ENCODE results near the gene RMND1. TPM values are rescaled to one million over a fixed set of nuclear protein-coding genes. Genes with fewer than 3 reads are reported as not detected.

RMND1 gene
- total and polyA plus RNA-seq, 9 of the 15 experiments (the other 6 are each of a cell fraction or from before 2014, with no cell fraction given), result 26.9 to 47.8 (median 36.2) TPM

DNA sequence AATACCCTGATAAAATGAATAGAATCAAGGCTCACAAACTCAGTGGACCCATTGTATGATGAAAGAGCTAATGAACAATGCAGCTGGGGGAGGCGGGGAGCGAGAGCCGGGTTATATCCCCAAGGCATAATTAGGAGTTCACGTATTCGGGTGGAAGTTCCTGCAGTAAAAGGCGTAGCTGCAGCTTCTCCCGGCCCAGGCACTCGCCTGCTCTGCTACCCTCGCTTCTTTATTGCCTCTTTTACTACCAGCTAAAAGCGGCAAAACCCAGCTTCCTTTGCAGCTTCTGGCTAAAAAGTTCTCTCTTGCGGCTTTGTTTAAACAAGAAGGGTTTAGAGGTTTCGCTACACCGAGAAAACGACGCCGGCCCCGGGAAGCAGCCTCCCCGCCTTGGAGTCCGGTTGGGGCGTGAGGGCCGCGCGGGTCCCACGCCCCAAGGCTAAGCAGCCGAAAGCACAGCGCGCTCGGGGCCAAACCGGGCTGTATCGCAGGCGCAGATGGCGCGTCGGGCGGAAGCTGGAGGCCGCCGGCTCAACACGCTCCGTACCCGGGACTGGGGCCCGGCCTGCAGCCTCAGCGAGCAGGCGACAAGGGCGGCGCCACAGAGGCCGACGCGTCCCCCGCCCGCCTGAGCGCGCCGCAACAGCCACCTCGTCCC, 62.2 kb downstream of the RMND1 start (continued):
- TF ChIP-seq ZNF431 (CRISPR knock-in tag; IDR thresholded peaks at IDR 0.05), result no peak; the same call in 1 of the 2 replicates
- peak; percentile 42; the same call in 1 of the 2 replicates for TF ChIP-seq NFIC (IDR thresholded peaks at IDR 0.05)
- TF ChIP-seq CBFA2T2 (conservative IDR thresholded peaks at IDR 0.05), result no peak
- no peak for TF ChIP-seq ZNF165 (CRISPR knock-in tag; IDR thresholded peaks at IDR 0.05; ENCODE audit: borderline replicate concordance)
- no peak for TF ChIP-seq STAT5B (CRISPR knock-in tag; IDR thresholded peaks at IDR 0.05)
- TF ChIP-seq SMC3 (conservative IDR thresholded peaks at IDR 0.05; ENCODE audit: insufficient read depth, low read depth, low read length), result no peak
- TF ChIP-seq, protein P1, sequence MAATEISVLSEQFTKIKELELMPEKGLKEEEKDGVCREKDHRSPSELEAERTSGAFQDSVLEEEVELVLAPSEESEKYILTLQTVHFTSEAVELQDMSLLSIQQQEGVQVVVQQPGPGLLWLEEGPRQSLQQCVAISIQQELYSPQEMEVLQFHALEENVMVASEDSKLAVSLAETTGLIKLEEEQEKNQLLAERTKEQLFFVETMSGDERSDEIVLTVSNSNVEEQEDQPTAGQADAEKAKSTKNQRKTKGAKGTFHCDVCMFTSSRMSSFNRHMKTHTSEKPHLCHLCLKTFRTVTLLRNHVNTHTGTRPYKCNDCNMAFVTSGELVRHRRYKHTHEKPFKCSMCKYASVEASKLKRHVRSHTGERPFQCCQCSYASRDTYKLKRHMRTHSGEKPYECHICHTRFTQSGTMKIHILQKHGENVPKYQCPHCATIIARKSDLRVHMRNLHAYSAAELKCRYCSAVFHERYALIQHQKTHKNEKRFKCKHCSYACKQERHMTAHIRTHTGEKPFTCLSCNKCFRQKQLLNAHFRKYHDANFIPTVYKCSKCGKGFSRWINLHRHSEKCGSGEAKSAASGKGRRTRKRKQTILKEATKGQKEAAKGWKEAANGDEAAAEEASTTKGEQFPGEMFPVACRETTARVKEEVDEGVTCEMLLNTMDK (IDR thresholded peaks at IDR 0.05; ENCODE audit: borderline replicate concordance, insufficient read depth, low read depth, low read length, poor library complexity, severe bottlenecking), result no peak
- TF ChIP-seq TEAD4 (IDR thresholded peaks at IDR 0.05; ENCODE audit: low read length), result no peak
- no peak; the same call in 1 of the 2 replicates for TF ChIP-seq TEAD4 (CRISPR knock-in tag; IDR thresholded peaks at IDR 0.05; ENCODE audit: borderline replicate concordance)
- TF ChIP-seq, protein P2, sequence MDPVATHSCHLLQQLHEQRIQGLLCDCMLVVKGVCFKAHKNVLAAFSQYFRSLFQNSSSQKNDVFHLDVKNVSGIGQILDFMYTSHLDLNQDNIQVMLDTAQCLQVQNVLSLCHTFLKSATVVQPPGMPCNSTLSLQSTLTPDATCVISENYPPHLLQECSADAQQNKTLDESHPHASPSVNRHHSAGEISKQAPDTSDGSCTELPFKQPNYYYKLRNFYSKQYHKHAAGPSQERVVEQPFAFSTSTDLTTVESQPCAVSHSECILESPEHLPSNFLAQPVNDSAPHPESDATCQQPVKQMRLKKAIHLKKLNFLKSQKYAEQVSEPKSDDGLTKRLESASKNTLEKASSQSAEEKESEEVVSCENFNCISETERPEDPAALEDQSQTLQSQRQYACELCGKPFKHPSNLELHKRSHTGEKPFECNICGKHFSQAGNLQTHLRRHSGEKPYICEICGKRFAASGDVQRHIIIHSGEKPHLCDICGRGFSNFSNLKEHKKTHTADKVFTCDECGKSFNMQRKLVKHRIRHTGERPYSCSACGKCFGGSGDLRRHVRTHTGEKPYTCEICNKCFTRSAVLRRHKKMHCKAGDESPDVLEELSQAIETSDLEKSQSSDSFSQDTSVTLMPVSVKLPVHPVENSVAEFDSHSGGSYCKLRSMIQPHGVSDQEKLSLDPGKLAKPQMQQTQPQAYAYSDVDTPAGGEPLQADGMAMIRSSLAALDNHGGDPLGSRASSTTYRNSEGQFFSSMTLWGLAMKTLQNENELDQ (CRISPR knock-in tag; IDR thresholded peaks at IDR 0.05; ENCODE audit: borderline replicate concordance), result no peak
- TF ChIP-seq DIDO1 (tag; IDR thresholded peaks at IDR 0.05; ENCODE audit: low read depth), result no peak
- no peak for TF ChIP-seq PHB2 (IDR thresholded peaks at IDR 0.05; ENCODE audit: low read depth)
- TF ChIP-seq, protein P3, sequence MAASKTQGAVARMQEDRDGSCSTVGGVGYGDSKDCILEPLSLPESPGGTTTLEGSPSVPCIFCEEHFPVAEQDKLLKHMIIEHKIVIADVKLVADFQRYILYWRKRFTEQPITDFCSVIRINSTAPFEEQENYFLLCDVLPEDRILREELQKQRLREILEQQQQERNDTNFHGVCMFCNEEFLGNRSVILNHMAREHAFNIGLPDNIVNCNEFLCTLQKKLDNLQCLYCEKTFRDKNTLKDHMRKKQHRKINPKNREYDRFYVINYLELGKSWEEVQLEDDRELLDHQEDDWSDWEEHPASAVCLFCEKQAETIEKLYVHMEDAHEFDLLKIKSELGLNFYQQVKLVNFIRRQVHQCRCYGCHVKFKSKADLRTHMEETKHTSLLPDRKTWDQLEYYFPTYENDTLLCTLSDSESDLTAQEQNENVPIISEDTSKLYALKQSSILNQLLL (CRISPR knock-in tag; IDR thresholded peaks at IDR 0.05; ENCODE audit: borderline replicate concordance), result no peak
- TF ChIP-seq KAT8 (IDR thresholded peaks at IDR 0.05; ENCODE audit: low read depth), result no peak

Data from K562 (cell line).